Mucosa of descending colon (tissue), 3 donors: ENCODE measurements around the gene CLIC1. TPM values are rescaled to one million over a fixed set of nuclear protein-coding genes. Genes with fewer than 3 reads are reported as not detected.
"Not testable (repeated sequence)": the region's sequence is repeated elsewhere in the genome, so short reads cannot be mapped to it uniquely, and the experiment has no call there.

ENCODE experiments used
- ATAC-seq: fragments of 200-7000 bp; cut with Tn5 transposase; one replicate; pipeline ENCODE4 v1.9.1; 2020; ENCODE audit warnings: mild to moderate bottlenecking, moderate library complexity
- DNase-seq, 3 donors: peaks; one replicate each; pipeline ENCODE4 v3.0.0-alpha.2; 2020
- H3K36me3 ChIP-seq: fragments of 200-600 bp; one replicate; pipeline ENCODE4 v1.8.0; 2021; ENCODE audit warnings: low read depth, mild to moderate bottlenecking
- H3K4me1 ChIP-seq: fragments of 200-600 bp; one replicate; pipeline ENCODE4 v1.8.0; 2021; ENCODE audit warnings: low read depth, mild to moderate bottlenecking
- H3K4me3 ChIP-seq: fragments of 200-600 bp; one replicate; pipeline ENCODE4 v1.8.0; 2021; ENCODE audit warnings: mild to moderate bottlenecking
- H3K9me3 ChIP-seq: fragments of 200-600 bp; one replicate; pipeline ENCODE4 v1.8.0; 2021; ENCODE audit warnings: mild to moderate bottlenecking
- CTCF ChIP-seq: fragments of 200-600 bp; IDR thresholded peaks from one replicate; pipeline ENCODE4 v1.8.0; 2022; ENCODE audit warnings: antibody characterized with exemption, mild to moderate bottlenecking
- intact Hi-C, 2 donors: fragments of 100-400 bp; cut with DNase I in 1 of 2; cut with micrococcal nuclease in 1 of 2; formaldehyde crosslinking; loops; one replicate each; pipeline versions ENCODE4 v1.11.0 to v1.11.1; 2022; cut with DNase I, micrococcal nuclease
- total RNA-seq, 3 donors: library from RNA; stranded (reverse); fragmentation: NEBNext Ultra II Directional in 2 of 3; extraction: Animal tissue kit (Norgen Biotek cat#: 25700) in 2 of 3; gene quantifications; one replicate each; pipeline versions ENCODE4 v1.2.1 to v1.2.4, GENCODE V29; 2021 to 2023
- donor health status: DM: no; HTN: no; CAD: no; lungs with moderate emphysema.
- donor health status: DM: no; HTN: no; CAD: no.
- donor health status: DM: no; HTN: yes; CAD: no.

Gene CLIC1
- total RNA-seq, 3 donors from 2014 or later = 269 to 555 (median 441) TPM

- Histone ChIP-seq H3K36me3 (no peaks in the 10 kb centered on the region), H3K4me3 (no peak overlapping the region), H3K4me1 (peaks cover 17% of the 10 kb centered on the region), H3K9me3 (no peaks in the 10 kb centered on the region)
- intact Hi-C loops = no loop called here
- DNase-seq (no peak), ATAC-seq (peak; percentile 5)
- TF ChIP-seq CTCF = no peak
Measured at GRCh38 chr6:31710523-31711219, 25.7 kb downstream of the CLIC1 start.

GRCh38 chr6:31709157-31709556, 27.2 kb downstream of the CLIC1 start:
- H3K9me3 ChIP-seq, H3K36me3 ChIP-seq, DNase-seq, intact Hi-C loops, ATAC-seq, H3K4me3 ChIP-seq: not testable (repeated sequence)
- peaks cover 13% of the 10 kb centered on the region for H3K4me1 ChIP-seq

- Histone ChIP-seq H3K4me3 (no peak overlapping the region), H3K9me3 (no peaks in the 10 kb centered on the region), H3K36me3 (no peaks in the 10 kb centered on the region), H3K4me1 (peaks cover 12% of the 10 kb centered on the region)
- TF ChIP-seq CTCF = no peak
- DNase-seq (no peak), ATAC-seq (no peak)
- intact Hi-C loops = no loop called here
Measured at GRCh38 chr6:31708224-31708623, 28.1 kb downstream of the CLIC1 start.

- DNase-seq (no peak), ATAC-seq (no peak)
- H3K36me3 ChIP-seq = no peaks in the 10 kb centered on the region
- no peaks in the 10 kb centered on the region for H3K9me3 ChIP-seq
- TF ChIP-seq CTCF = no peak
- intact Hi-C loops = no loop called here
- H3K4me3 ChIP-seq = no peak overlapping the region
- peaks cover 12% of the 10 kb centered on the region for H3K4me1 ChIP-seq
Measured at GRCh38 chr6:31707701-31708100, 28.6 kb downstream of the CLIC1 start.

- ATAC-seq = no peak
- Histone ChIP-seq H3K36me3 (no peaks in the 10 kb centered on the region), H3K9me3 (no peaks in the 10 kb centered on the region), H3K4me3 (no peak within 1 kb of the TSS), H3K4me1 (peaks cover 17% of the 10 kb centered on the region)
- intact Hi-C loops = no loop called here
- no peak for DNase-seq
- no peak for TF ChIP-seq CTCF
Measured at GRCh38 chr6:31706599-31706998, 29.7 kb downstream of the CLIC1 start, which contains the start of gene LY6G6F. Gene LY6G6F (plus strand): TSS chr6:31706866. CDS start chr6:31706907, 41 bp downstream.

GRCh38 chr6:31705931-31706330, 30.4 kb downstream of the CLIC1 start:
- intact Hi-C loops = no loop called here
- Histone ChIP-seq H3K4me1 (peaks cover 20% of the 10 kb centered on the region), H3K4me3 (no peak overlapping the region), H3K9me3 (no peaks in the 10 kb centered on the region), H3K36me3 (no peaks in the 10 kb centered on the region)
- TF ChIP-seq CTCF = no peak
- ATAC-seq = no peak
- DNase-seq = no peak
